ENCODE results near the gene SH3PXD2A. TPM values are rescaled to one million over a fixed set of nuclear protein-coding genes. Genes with fewer than 3 reads are reported as not detected.

The SH3PXD2A gene
- total RNA-seq, 2 experiments from 2014 or later: 12.4 to 14.5 TPM

DNA sequence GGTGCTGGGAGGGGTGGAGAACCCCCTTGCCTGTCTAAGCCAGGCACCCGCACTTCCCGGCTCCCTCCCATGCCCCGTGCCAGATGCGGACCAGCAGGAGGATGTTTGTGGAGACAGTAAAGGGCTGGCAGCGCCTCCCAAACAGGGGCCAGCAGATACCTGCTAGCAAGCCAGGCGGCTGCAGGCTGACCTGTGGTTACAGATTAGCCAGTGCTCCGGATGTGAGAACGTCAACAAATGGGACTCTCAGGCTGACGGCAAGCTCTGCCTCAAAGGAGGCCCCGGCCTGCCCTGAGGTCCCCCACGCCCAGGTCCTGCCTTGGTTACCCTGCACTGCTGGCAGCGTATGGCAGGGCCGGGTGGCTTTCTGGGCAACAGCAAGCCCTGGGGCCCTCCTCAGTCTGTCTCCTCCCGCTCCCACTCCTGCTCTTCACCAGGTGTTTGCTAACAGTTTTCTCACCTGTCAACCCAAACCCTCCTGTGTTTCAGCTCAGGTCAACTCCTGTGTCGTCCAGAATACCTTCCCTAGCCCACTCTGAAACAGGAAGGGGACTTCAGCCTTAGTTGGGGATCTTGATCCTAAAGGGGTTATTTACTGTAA lies 276.5 kb downstream of the SH3PXD2A start:
- no peak for ATAC-seq
- no peak overlapping the region for H3K4me3 Mint-ChIP-seq
- no peak for DNase-seq
- H3K4me1 Mint-ChIP-seq: peaks cover 12% of the 10 kb centered on the region
- H3K27me3 Mint-ChIP-seq: peaks cover 5% of the 10 kb centered on the region
- CTCF ChIA-PET: interaction anchor here (1.5 to 1.9 kb wide), 2 partner anchors 13 to 107 kb away, joined by 3 to 7 read pairs; no protein-coding TSS in a partner anchor
- no peaks in the 10 kb centered on the region for H3K36me3 Mint-ChIP-seq
- H3K9me3 Mint-ChIP-seq (ENCODE audit: low read depth): no peaks in the 10 kb centered on the region
- H3K27ac Mint-ChIP-seq: no peak overlapping the region

- Mint-ChIP-seq H3K27me3 (peaks cover 7% of the 10 kb centered on the region), H3K4me3 (no peak overlapping the region), H3K36me3 (no peaks in the 10 kb centered on the region), H3K27ac (no peak overlapping the region), H3K9me3 (ENCODE audit: low read depth) (no peaks in the 10 kb centered on the region), H3K4me1 (peaks cover 2% of the 10 kb centered on the region)
- CTCF ChIA-PET: interaction anchor here (2.2 kb wide), 1 partner anchor 12 kb away, joined by 10 read pairs; no protein-coding TSS in a partner anchor
- no peak for DNase-seq
- no peak for ATAC-seq
Measured at GRCh38 chr10:103576862-103577261, 278.5 kb downstream of the SH3PXD2A start.

GRCh38 chr10:103576076-103576471 lies 279.3 kb downstream of the SH3PXD2A start:
- DNase-seq (no peak), ATAC-seq (no peak)
- Mint-ChIP-seq H3K4me3 (no peak overlapping the region), H3K9me3 (ENCODE audit: low read depth) (no peaks in the 10 kb centered on the region), H3K27me3 (peaks cover 9% of the 10 kb centered on the region), H3K36me3 (no peaks in the 10 kb centered on the region), H3K27ac (no peak overlapping the region), H3K4me1 (peaks cover 3% of the 10 kb centered on the region)
- CTCF ChIA-PET: interaction anchor here (2.2 kb wide), 1 partner anchor 11 kb away, joined by 10 read pairs; no protein-coding TSS in a partner anchor

- CTCF ChIA-PET: interaction anchor here (2.2 kb wide), 1 partner anchor 11 kb away, joined by 10 read pairs; no protein-coding TSS in a partner anchor
Measured at GRCh38 chr10:103575416-103576075, 279.8 kb downstream of the SH3PXD2A start.

DNA sequence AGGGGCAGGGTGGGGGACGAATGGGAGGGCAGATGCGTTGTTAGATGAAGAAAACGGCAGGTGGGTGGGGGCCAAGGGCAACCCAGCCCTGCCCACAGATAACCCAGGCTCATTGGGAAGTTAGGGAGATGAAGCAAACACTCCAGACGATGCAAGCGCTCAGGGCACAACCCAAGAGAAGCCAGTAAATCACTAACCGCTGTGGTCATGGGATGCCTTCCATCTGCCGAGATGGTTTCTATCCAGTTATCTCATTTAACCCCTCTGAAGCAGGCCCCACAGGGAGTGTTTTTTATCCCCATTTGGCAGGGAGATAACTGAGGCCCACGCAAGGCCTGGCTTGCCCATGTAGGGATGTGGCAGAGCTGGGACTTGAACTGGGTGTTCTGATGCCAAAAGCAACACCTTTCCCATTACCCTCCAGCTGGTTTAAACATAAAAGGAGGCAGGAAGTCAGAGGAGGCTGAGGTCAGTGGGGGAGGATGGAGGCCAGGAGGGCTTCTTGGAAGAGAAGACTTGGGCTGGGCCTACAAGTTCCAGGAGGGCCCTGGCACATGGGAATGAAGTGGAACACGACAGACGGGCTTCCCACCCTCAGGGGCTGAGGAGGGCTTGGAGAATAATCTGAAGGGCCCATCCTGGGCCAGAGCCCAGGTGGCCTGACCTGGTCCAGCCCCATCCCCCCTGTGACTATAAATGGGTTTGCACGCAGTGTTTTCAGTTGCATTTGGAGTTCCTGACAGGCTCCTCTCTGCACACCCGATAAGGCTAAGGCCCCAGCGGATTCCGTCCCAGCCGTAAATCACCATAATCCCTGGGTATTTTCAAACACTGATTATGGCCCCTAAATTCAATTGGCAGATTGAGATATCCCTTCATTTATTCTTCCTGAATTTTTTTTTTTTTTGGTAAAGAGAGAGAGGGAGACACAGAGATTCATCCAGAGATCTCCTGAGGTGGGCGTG lies 281.0 kb downstream of the SH3PXD2A start:
- no peak for DNase-seq
- Mint-ChIP-seq H3K9me3 (ENCODE audit: low read depth) (no peaks in the 10 kb centered on the region), H3K4me1 (peaks cover 3% of the 10 kb centered on the region), H3K4me3 (no peak overlapping the region), H3K27me3 (peaks cover 9% of the 10 kb centered on the region), H3K27ac (no peak overlapping the region), H3K36me3 (no peaks in the 10 kb centered on the region)
- CTCF ChIA-PET: interaction anchor here (1.7 kb wide), 1 partner anchor 10 kb away, joined by 6 read pairs; no protein-coding TSS in a partner anchor
- no peak for ATAC-seq

More at GRCh38 chr10:103575416-103576075, 279.8 kb downstream of the SH3PXD2A start:
- Mint-ChIP-seq H3K27ac (no peak overlapping the region), H3K27me3 (peaks cover 7% of the 10 kb centered on the region), H3K9me3 (ENCODE audit: low read depth) (no peaks in the 10 kb centered on the region), H3K36me3 (no peaks in the 10 kb centered on the region), H3K4me1 (peaks cover 3% of the 10 kb centered on the region), H3K4me3 (no peak overlapping the region)
- DNase-seq (no peak), ATAC-seq (no peak)

DNA sequence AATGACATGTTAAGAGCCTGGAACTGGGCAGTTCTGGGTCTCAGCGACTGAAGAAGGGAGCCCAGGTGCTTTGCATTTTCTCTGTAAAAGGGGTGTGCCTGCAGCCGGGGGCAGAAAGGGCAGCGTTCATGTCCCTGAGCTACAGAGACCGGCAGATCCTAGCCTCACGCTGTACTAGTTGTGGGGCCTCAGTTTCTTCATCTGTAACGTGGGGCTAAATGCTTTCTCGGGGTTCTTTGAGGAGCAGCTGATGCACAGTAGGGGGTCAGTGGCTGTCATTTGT lies 282.2 kb downstream of the SH3PXD2A start:
- peaks cover 14% of the 10 kb centered on the region for H3K27me3 Mint-ChIP-seq
- DNase-seq (no peak), ATAC-seq (no peak)
- no peak overlapping the region for H3K4me3 Mint-ChIP-seq
- CTCF ChIA-PET: interaction anchor here (1.7 kb wide), 1 partner anchor 8 kb away, joined by 6 read pairs; no protein-coding TSS in a partner anchor
- H3K36me3 Mint-ChIP-seq: no peaks in the 10 kb centered on the region
- H3K9me3 Mint-ChIP-seq (ENCODE audit: low read depth): no peaks in the 10 kb centered on the region
- H3K27ac Mint-ChIP-seq: no peak overlapping the region
- H3K4me1 Mint-ChIP-seq: peaks cover 3% of the 10 kb centered on the region

DNA sequence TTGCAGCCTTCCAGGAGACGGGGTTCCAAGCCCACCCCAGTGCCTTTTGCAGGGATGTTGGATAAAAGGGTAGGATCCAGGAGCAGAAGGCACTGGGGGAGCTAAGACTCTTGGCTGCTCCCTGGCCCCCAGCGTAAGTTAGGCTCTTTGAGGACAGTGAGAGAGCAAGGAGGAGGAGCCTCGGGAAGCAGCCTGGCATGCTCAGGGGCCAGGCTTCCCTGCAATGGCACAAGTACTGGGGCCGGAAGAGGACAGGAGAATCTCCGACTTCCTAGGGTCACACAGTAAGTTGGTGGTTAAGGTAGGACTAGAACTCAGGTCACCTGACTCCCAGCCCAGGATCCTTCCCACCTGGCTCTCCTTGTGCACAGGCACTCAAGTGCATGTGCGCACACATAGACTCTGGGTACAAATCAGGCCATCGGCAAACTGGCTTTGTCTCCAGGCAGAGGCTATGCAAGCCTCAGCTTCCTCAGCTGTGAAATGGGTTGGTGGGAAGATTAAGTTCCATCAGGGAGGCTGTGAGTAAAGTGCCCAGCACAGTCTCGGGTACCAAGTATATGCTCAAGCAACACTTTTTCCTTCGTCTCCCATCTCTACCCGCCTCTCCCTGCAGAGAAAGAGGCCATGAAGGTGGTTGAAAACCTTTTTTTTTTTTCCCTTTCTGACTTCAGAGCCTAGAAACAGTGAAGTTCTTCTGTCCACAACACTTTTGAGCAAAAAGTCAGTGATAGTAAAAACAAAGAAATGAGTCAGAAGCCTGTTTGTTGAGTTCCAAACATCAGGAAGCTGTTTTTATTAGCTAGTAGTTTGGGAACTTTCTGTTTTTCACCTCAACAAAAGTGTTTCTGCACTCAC lies 282.8 kb downstream of the SH3PXD2A start:
- no peak overlapping the region for H3K4me3 Mint-ChIP-seq
- CTCF ChIA-PET: interaction anchor here (1.7 kb wide), 1 partner anchor 8 kb away, joined by 6 read pairs; no protein-coding TSS in a partner anchor
- peaks cover 3% of the 10 kb centered on the region for H3K4me1 Mint-ChIP-seq
- ATAC-seq (no peak), DNase-seq (no peak)
- no peaks in the 10 kb centered on the region for H3K9me3 Mint-ChIP-seq (ENCODE audit: low read depth)
- H3K36me3 Mint-ChIP-seq: no peaks in the 10 kb centered on the region
- peaks cover 18% of the 10 kb centered on the region for H3K27me3 Mint-ChIP-seq
- no peak overlapping the region for H3K27ac Mint-ChIP-seq

GRCh38 chr10:103571656-103571975 lies 283.8 kb downstream of the SH3PXD2A start:
- no peak overlapping the region for H3K27ac Mint-ChIP-seq

DNA sequence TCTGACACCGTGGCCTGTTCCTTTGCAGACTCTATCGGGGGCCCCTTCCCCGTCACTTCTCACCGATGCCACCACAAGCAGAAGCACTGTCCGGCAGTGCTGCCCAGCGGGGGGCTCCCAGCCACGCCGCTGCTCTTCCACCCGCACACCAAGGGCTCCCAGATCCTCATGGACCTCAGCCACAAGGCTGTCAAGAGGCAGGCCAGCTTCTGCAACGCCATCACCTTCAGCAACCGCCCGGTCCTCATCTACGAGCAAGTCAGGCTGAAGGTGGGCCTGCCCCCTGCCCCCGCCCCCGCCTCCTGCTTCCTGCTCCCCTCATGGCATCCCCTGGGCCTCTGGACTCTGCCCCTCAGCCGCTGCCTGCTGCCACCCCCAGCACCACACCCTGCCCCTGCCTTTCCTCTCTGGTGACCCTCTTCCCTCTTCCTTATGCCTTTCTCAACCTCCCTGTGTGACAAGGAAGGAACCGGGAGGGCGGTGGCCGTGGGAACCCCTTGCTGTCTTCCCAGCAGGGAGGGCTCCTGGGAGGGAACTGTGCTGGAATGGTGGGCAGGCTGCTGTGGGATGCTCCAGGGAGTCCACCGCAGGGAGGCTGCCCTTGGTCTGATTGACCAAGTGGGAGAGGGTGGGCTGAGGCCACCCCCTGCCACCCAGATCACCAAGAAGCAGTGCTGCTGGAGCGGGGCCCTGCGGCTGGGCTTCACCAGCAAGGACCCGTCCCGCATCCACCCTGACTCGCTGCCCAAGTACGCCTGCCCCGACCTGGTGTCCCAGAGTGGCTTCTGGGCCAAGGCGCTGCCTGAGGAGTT lies 284.3 kb downstream of the SH3PXD2A start:
- H3K9me3 Mint-ChIP-seq (ENCODE audit: low read depth): no peaks in the 10 kb centered on the region
- H3K27ac Mint-ChIP-seq: no peak overlapping the region
- no peak for ATAC-seq
- peaks cover 23% of the 10 kb centered on the region for H3K27me3 Mint-ChIP-seq
- H3K4me1 Mint-ChIP-seq: peaks cover 3% of the 10 kb centered on the region
- CTCF ChIA-PET: no interaction called here
- H3K36me3 Mint-ChIP-seq: no peaks in the 10 kb centered on the region
- H3K4me3 Mint-ChIP-seq: no peak overlapping the region
- DNase-seq: no peak

More at GRCh38 chr10:103571656-103571975, 283.8 kb downstream of the SH3PXD2A start:
- Mint-ChIP-seq H3K27me3 (peaks cover 18% of the 10 kb centered on the region), H3K36me3 (no peaks in the 10 kb centered on the region), H3K4me1 (peaks cover 3% of the 10 kb centered on the region), H3K4me3 (no peak overlapping the region), H3K9me3 (ENCODE audit: low read depth) (no peaks in the 10 kb centered on the region)
- no peak for DNase-seq
- CTCF ChIA-PET: no interaction called here
- ATAC-seq: no peak

- Mint-ChIP-seq H3K4me1 (peaks cover 3% of the 10 kb centered on the region), H3K9me3 (ENCODE audit: low read depth) (no peaks in the 10 kb centered on the region), H3K4me3 (no peak overlapping the region), H3K27me3 (peaks cover 23% of the 10 kb centered on the region), H3K27ac (no peak overlapping the region), H3K36me3 (no peaks in the 10 kb centered on the region)
- CTCF ChIA-PET: interaction anchor here (1.4 kb wide), 1 partner anchor 36 kb away, joined by 3 read pairs; no protein-coding TSS in a partner anchor
- ATAC-seq (no peak), DNase-seq (no peak)
Measured at GRCh38 chr10:103569896-103570295, 285.5 kb downstream of the SH3PXD2A start.

- no peak overlapping the region for H3K4me3 Mint-ChIP-seq
- H3K27ac Mint-ChIP-seq: no peak overlapping the region
- CTCF ChIA-PET: no interaction called here
- ATAC-seq (no peak), DNase-seq (no peak)
- no peaks in the 10 kb centered on the region for H3K36me3 Mint-ChIP-seq
- no peaks in the 10 kb centered on the region for H3K9me3 Mint-ChIP-seq (ENCODE audit: low read depth)
- H3K27me3 Mint-ChIP-seq: peaks cover 23% of the 10 kb centered on the region
- peaks cover 3% of the 10 kb centered on the region for H3K4me1 Mint-ChIP-seq
Measured at GRCh38 chr10:103568505-103568904, 286.9 kb downstream of the SH3PXD2A start.

GRCh38 chr10:103566536-103566935 lies 288.8 kb downstream of the SH3PXD2A start:
- CTCF ChIA-PET: interaction anchor here (0.7 to 1.0 kb wide), 2 partner anchors 13 to 25 kb away, joined by 3 read pairs; no protein-coding TSS in a partner anchor
- H3K4me3 Mint-ChIP-seq: no peak overlapping the region
- H3K4me1 Mint-ChIP-seq: no peaks in the 10 kb centered on the region
- DNase-seq (no peak), ATAC-seq (no peak)
- H3K9me3 Mint-ChIP-seq (ENCODE audit: low read depth): no peaks in the 10 kb centered on the region
- H3K27me3 Mint-ChIP-seq: peaks cover 16% of the 10 kb centered on the region
- H3K36me3 Mint-ChIP-seq: no peaks in the 10 kb centered on the region
- H3K27ac Mint-ChIP-seq: no peak overlapping the region

All from activated CD8-positive, alpha-beta memory T cell treated with anti-CD3 and anti-CD28 coated beads, Interleukin-2, amount 10 ng/mL, durations not matched to agents 7 days and 5 days (primary cell).